ENCODE results near the gene NAP1L4.
A peak's percentile ranks its signal among the peaks of the same experiment; 100 is the strongest.
"Not testable (repeated sequence)": the region's sequence is repeated elsewhere in the genome, so short reads cannot be mapped to it uniquely, and the experiment has no call there.

The NAP1L4 gene

GRCh38 chr11:2940921-2941821 is 51.0 kb downstream of the NAP1L4 start:
- no peak overlapping the region for H3K4me3 ChIP-seq (ENCODE audit: control insufficient read depth, low read depth, low read length)
- no peak for DNase-seq (ENCODE audit: low read depth)
- TF ChIP-seq, protein P1, sequence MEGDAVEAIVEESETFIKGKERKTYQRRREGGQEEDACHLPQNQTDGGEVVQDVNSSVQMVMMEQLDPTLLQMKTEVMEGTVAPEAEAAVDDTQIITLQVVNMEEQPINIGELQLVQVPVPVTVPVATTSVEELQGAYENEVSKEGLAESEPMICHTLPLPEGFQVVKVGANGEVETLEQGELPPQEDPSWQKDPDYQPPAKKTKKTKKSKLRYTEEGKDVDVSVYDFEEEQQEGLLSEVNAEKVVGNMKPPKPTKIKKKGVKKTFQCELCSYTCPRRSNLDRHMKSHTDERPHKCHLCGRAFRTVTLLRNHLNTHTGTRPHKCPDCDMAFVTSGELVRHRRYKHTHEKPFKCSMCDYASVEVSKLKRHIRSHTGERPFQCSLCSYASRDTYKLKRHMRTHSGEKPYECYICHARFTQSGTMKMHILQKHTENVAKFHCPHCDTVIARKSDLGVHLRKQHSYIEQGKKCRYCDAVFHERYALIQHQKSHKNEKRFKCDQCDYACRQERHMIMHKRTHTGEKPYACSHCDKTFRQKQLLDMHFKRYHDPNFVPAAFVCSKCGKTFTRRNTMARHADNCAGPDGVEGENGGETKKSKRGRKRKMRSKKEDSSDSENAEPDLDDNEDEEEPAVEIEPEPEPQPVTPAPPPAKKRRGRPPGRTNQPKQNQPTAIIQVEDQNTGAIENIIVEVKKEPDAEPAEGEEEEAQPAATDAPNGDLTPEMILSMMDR (conservative IDR thresholded peaks at IDR 0.05; ENCODE audit: control insufficient read depth, insufficient read depth, low read depth, low read length) = no peak

DNA sequence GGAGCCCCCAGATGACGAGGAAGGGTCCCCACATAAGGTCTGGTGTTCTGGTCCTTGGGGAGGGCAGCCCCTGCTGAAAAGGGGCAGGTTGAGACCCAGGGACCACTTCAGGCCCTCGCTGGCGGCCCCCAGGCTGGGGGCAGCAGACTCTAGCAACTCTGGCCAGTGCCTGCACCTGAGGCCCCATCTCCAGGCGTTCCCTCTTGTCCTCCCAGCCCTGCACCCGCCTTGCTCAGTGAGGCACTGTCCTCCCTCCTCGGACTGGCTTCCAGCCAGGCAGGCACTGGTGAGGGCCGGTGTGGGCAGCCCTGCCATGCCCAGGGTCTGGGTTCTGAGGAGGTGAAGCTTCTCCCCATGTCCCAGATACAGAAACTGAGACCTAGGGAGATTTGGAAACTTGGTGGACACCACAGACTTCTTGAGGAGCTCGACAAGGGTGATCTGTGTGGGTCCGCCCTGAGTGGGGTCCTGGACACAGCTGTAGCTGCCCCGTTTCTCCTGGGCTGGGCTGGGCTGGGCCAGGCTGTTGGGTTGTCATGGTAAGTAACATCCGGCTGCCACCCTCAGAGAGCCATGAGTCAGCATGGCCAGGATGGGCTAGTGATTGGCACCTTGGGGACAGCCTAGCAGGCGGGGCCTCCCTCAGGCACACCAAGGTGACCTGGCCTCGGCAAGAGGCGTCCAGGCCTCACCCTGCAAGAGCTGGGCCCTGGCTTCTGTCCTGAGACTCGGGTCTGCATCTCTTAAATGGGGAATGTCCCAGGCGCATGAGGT is 51.8 kb downstream of the NAP1L4 start:
- H3K4me3 ChIP-seq (ENCODE audit: control insufficient read depth, low read depth, low read length) = no peak overlapping the region
- peak; percentile 40 for DNase-seq (ENCODE audit: low read depth)
- TF ChIP-seq, protein P1 (conservative IDR thresholded peaks at IDR 0.05; ENCODE audit: control insufficient read depth, insufficient read depth, low read depth, low read length) = no peak

- DNase-seq (ENCODE audit: low read depth); H3K4me3 ChIP-seq (ENCODE audit: control insufficient read depth, low read depth, low read length): not testable (repeated sequence)
These were observed 53.4 kb downstream of the NAP1L4 start for GRCh38 chr11:2938458-2939418.

DNA sequence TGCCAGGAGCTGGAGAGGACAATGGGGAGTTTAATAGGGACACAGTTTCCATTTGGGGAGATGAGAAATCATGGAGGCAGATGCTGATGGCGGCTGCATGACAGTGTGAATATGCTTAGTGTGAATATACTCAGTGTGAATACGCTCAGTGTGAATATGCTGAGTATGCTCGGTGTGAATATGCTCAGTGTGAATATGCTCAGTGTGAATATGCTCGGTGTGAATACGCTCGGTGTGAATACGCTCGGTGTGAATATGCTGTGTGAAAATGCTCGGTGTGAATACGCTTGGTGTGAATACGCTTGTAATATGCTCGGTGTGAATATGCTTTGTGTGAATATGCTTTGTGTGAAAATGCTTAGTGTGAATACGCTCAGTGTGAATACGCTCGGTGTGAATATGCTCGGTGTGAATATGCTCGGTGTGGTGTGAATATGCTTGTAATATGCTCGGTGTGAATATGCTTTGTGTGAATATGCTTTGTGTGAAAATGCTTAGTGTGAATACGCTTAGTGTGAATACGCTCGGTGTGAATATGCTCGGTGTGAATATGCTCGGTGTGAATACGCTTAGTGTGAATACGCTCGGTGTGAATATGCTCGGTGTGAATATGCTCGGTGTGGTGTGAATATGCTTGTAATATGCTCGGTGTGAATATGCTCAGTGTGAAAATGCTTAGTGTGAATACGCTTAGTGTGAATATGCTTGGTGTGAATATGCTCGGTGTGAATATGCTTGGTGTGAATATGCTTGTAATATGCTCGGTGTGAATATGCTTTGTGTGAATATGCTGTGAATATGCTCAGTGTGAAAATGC is 54.3 kb downstream of the NAP1L4 start:
- DNase-seq (ENCODE audit: low read depth); H3K4me3 ChIP-seq (ENCODE audit: control insufficient read depth, low read depth, low read length): not testable (repeated sequence)

DNA sequence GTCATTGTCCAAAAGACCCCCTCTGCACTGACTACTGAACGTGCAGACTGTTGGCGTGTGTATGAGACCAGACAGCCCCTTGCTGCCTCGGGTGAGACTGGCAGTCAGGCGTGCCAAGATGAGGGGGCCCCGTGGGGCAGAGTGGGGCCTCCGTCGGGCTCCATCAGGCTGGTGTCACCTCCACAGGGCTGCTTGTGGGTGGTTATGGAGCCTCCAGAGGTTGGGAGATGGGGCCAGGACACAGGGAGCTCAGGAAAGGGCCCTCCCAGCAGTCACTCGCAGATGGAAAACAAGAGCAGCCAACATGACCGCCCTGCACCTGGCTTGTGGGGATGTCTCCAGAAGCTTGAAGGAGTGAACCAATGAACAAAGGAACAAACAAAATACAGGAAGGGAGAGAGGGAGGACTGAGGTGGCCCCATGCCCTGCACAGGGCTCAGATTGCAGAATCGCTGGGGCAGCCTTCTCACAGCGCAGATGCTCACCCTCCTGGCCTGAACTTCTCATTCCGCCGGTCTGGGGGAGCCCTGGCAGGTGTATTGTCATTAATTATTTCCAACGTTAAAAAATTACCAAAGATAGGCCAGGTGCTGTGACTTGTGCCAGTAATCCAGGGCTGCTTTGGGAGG is 57.4 kb downstream of the NAP1L4 start:
- TF ChIP-seq, protein P1 (conservative IDR thresholded peaks at IDR 0.05; ENCODE audit: control insufficient read depth, insufficient read depth, low read depth, low read length) = no peak
- no peak for DNase-seq (ENCODE audit: low read depth)
- H3K4me3 ChIP-seq (ENCODE audit: control insufficient read depth, low read depth, low read length) = no peak overlapping the region

- no peak overlapping the region for H3K4me3 ChIP-seq (ENCODE audit: control insufficient read depth, low read depth, low read length)
- TF ChIP-seq, protein P1 (conservative IDR thresholded peaks at IDR 0.05; ENCODE audit: control insufficient read depth, insufficient read depth, low read depth, low read length) = no peak
- DNase-seq (ENCODE audit: low read depth) = no peak
These were observed 58.0 kb downstream of the NAP1L4 start for GRCh38 chr11:2934021-2934550.

All from fibroblast of mammary gland (primary cell).